VCaP (cell line): ENCODE data around the gene HCN3.
"Not testable (repeated sequence)": the region's sequence is repeated elsewhere in the genome, so short reads cannot be mapped to it uniquely, and the experiment has no call there.

ENCODE experiments used
- H3K27ac ChIP-seq: fragments of 450-650 bp; 2 replicates; pipeline ENCODE4 v1.5.1; 2017
- TF ChIP-seq, protein P1 (sequence below): fragments of 450-650 bp; conservative IDR thresholded peaks from 2 replicates; pipeline ENCODE4 v1.5.1; 2017; ENCODE audit warnings: mild to moderate bottlenecking, moderate library complexity

HCN3 gene

DNA sequence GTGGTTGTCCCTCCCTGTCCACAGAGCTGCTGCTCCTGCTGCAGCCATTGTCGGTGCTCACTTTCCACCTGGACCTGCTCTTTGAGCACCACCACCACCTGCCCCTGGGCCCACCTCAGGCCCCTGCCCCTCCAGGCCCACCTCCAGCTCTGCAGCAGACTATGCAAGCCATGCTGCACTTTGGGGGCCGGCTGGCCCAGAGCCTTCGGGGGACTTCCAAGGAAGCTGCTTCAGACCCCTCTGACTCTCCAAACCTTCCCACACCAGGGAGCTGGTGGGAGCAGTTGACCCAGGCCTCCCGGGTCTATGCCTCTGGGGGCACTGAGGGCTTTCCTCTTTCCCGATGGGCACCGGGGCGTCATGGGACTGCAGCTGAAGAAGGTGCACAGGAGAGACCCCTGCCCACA is 49.4 kb downstream of the HCN3 start:
- TF ChIP-seq, protein P1, sequence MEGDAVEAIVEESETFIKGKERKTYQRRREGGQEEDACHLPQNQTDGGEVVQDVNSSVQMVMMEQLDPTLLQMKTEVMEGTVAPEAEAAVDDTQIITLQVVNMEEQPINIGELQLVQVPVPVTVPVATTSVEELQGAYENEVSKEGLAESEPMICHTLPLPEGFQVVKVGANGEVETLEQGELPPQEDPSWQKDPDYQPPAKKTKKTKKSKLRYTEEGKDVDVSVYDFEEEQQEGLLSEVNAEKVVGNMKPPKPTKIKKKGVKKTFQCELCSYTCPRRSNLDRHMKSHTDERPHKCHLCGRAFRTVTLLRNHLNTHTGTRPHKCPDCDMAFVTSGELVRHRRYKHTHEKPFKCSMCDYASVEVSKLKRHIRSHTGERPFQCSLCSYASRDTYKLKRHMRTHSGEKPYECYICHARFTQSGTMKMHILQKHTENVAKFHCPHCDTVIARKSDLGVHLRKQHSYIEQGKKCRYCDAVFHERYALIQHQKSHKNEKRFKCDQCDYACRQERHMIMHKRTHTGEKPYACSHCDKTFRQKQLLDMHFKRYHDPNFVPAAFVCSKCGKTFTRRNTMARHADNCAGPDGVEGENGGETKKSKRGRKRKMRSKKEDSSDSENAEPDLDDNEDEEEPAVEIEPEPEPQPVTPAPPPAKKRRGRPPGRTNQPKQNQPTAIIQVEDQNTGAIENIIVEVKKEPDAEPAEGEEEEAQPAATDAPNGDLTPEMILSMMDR = no peak
- H3K27ac ChIP-seq = no peak overlapping the region

DNA sequence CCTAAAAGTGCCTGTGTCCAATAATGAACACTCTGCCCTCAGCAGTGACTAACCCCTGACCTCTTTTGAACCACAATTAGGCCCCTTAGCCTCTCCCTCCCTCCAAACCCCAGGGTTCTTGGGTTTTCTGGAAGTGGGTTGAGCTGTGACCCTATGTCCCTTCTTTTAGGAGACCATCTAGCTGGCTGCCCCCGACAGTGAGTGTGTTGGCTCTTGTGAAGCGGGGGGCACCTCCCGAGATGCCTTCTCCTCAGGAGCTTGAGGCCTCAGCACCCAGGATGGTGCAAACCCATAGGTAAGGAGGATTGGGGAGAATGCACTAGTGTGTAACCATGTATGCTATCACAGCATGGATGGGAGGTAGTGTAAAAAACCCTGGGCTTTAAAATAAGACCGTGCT is 50.7 kb downstream of the HCN3 start:
- TF ChIP-seq, protein P1 = no peak
- no peak overlapping the region for H3K27ac ChIP-seq

- H3K27ac ChIP-seq = not testable (repeated sequence)
Measured at GRCh38 chr1:155328856-155329255, 51.6 kb downstream of the HCN3 start.

GRCh38 chr1:155329980-155330598 is 52.8 kb downstream of the HCN3 start:
- no peak overlapping the region for H3K27ac ChIP-seq
- TF ChIP-seq, protein P1 = no peak

DNA sequence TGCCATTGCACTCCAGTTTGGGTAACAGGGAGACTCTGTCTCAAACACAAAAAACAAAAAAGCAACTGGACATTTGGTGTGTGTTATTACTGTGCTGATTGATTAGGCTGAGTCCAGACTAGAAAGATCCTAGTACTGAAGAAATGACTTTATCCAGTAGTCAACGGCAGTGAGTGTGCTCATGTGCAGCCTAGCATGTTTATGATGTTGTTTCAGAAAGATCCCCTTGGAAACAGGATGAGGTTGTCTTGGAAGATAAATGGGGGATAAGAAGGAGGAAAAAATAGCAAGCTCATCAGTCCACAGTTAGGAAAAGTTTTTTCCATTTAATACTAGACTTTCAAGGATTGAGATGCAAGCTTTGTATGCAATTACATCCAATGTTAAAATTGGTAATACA is 57.7 kb downstream of the HCN3 start:
- TF ChIP-seq, protein P1 = no peak
- no peak overlapping the region for H3K27ac ChIP-seq
